AG09309 (cell line): ENCODE results near the gene MAGI1.

ENCODE experiments used
- DNase-seq: peaks from one replicate; pipeline ENCODE4 v3.0.0-alpha.2; 2010; ENCODE audit warnings: low read depth
- H3K4me3 ChIP-seq: 2 replicates; pipeline ENCODE4 v1.5.1; 2011; ENCODE audit warnings: mild to moderate bottlenecking, low read depth, low read length, moderate library complexity; ENCODE audit not compliant: control insufficient read depth
- CTCF ChIP-seq: IDR thresholded peaks from 2 replicates; pipeline ENCODE4 v1.5.1; 2011; ENCODE audit warnings: mild to moderate bottlenecking, low read depth, low read length, inconsistent platforms; ENCODE audit not compliant: insufficient read depth, control insufficient read depth; ENCODE audit errors: missing control alignments

Gene MAGI1

GRCh38 chr3:65343026-65343425, 695.7 kb downstream of the MAGI1 start:
- H3K4me3 ChIP-seq, result no peak overlapping the region
- no peak for DNase-seq
- no peak for TF ChIP-seq CTCF

GRCh38 chr3:65342084-65342683, 696.5 kb downstream of the MAGI1 start:
- no peak overlapping the region for H3K4me3 ChIP-seq
- TF ChIP-seq CTCF, result peak; percentile 63
- no peak for DNase-seq

DNA sequence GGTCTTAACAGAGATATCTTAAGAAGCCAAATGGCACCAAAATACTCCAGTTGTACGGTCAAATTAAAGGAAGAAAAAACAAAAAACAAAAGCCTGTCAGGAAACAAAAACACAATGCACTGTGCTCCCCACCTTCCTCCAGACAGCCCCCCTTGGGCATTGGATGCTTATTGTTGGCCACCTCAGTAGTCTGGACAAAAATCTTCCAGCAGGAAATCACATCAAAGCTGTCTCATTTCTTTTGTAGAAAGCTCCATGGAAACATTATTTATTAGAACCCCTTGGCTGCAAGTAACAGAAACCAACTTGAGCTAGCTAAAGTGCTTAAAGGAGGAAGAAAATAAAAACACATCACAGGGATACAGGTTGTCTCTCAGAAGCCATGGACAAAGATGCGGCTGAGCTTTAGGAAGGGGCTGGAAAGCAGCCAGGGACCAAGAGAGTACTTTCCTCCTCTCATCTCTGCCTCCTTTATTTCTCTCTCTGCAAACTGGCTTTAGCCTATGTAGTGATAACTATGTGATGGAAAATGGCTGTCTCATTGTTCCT, 699.5 kb downstream of the MAGI1 start:
- no peak for DNase-seq
- TF ChIP-seq CTCF, result no peak
- H3K4me3 ChIP-seq, result no peak overlapping the region

DNA sequence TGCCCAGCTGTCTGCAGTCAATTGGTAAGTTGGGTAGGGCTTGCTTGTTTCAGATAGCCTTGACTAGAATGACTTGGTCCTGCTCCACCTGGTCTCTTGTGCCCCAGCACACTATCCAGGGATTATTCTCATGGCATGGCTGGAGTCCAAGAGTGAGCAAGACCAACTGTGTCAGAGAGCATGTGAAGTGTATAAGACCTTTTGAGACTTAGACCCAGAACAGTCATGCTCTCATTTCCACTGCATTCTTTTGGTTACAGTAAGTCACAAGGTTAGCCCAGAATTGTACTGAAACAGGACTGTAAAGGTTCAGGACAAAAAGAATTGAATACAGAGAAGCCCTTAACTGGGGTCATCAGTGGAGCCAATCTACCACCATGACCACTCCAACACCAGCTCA, 700.1 kb downstream of the MAGI1 start:
- no peak for DNase-seq
- TF ChIP-seq CTCF, result no peak
- no peak overlapping the region for H3K4me3 ChIP-seq

- no peak overlapping the region for H3K4me3 ChIP-seq
- DNase-seq, result no peak
- no peak for TF ChIP-seq CTCF
Observed at GRCh38 chr3:65335587-65335986, 703.1 kb downstream of the MAGI1 start.

GRCh38 chr3:65334045-65334665, 704.6 kb downstream of the MAGI1 start:
- DNase-seq, result no peak
- H3K4me3 ChIP-seq, result no peak overlapping the region
- peak; percentile 26 for TF ChIP-seq CTCF
